Keratinocyte (primary cell): ENCODE measurements around the gene NIF3L1. TPM values are rescaled to one million over a fixed set of nuclear protein-coding genes. Genes with fewer than 3 reads are reported as not detected.

ENCODE experiments used
- DNase-seq: peaks from one replicate; pipeline ENCODE4 v3.0.0-alpha.2; 2011; ENCODE audit warnings: low read depth, missing footprints, low spot score
- FAIRE-seq: peaks from 2 replicates; lab custom pipeline; 2011; peaks lifted over from hg19 to GRCh38; lab: Jason Lieb, UNC
- H2AFZ ChIP-seq: 2 replicates; pipeline ENCODE4 v1.6.0; 2012; ENCODE audit warnings: low read length, control low read depth, inconsistent platforms; ENCODE audit not compliant: control insufficient read depth
- H3K27ac ChIP-seq: 2 replicates; pipeline ENCODE4 v1.5.1; 2011; ENCODE audit warnings: low read length; ENCODE audit not compliant: control insufficient read depth, insufficient read depth
- H3K27me3 ChIP-seq: 3 replicates; pipeline ENCODE4 v1.6.0; 2011; ENCODE audit warnings: low read length; ENCODE audit not compliant: control insufficient read depth, insufficient read depth; ENCODE audit errors: extremely low read depth
- H3K36me3 ChIP-seq, 2 experiments: 2 replicates in 1 of 2; 3 replicates in 1 of 2; pipeline ENCODE4 v1.5.1; 2011; ENCODE audit warnings: low read length in 2 of 2, mild to moderate bottlenecking in 1 of 2; ENCODE audit not compliant: control insufficient read depth in 2 of 2, insufficient read depth in 2 of 2; ENCODE audit errors: extremely low read depth in 1 of 2
- H3K4me1 ChIP-seq: 3 replicates; pipeline ENCODE4 v1.5.1; 2011; ENCODE audit warnings: low read length; ENCODE audit not compliant: control insufficient read depth, insufficient read depth; ENCODE audit errors: extremely low read depth
- H3K4me2 ChIP-seq: 3 replicates; pipeline ENCODE4 v1.6.0; 2011; ENCODE audit warnings: low read depth, low read length; ENCODE audit not compliant: control insufficient read depth, insufficient read depth; ENCODE audit errors: extremely low read depth
- H3K4me3 ChIP-seq, 3 experiments: fragments of 200-600 bp in 1 of 3; sonication (generic) in 1 of 3; 2 replicates in 2 of 3; 3 replicates in 1 of 3; pipeline ENCODE4 v1.5.1; 2011 to 2016; ENCODE audit warnings: low read length in 3 of 3, mild to moderate bottlenecking in 3 of 3, control low read depth in 2 of 3, inconsistent platforms in 1 of 3, low read depth in 1 of 3, mixed read lengths in 1 of 3, mixed run types in 1 of 3, moderate library complexity in 1 of 3; ENCODE audit not compliant: control insufficient read depth in 2 of 3, insufficient read depth in 2 of 3; ENCODE audit errors: extremely low read depth in 1 of 3
- H3K79me2 ChIP-seq: 2 replicates; pipeline ENCODE4 v1.6.0; 2012; ENCODE audit warnings: low read length; ENCODE audit not compliant: control insufficient read depth, insufficient read depth
- H3K9ac ChIP-seq: 3 replicates; pipeline ENCODE4 v1.6.0; 2011; ENCODE audit warnings: low read length; ENCODE audit not compliant: control insufficient read depth, insufficient read depth; ENCODE audit errors: extremely low read depth
- H3K9me1 ChIP-seq: 3 replicates; pipeline ENCODE4 v1.6.0; 2011; ENCODE audit warnings: low read length; ENCODE audit not compliant: control insufficient read depth, insufficient read depth; ENCODE audit errors: extremely low read depth
- H3K9me3 ChIP-seq: 2 replicates; pipeline ENCODE4 v1.5.1; 2012; ENCODE audit warnings: low read depth, low read length; ENCODE audit not compliant: control insufficient read depth
- H4K20me1 ChIP-seq: 3 replicates; pipeline ENCODE4 v1.6.0; 2011; ENCODE audit warnings: low read length; ENCODE audit not compliant: control insufficient read depth, insufficient read depth; ENCODE audit errors: extremely low read depth
- EZH2 ChIP-seq: IDR thresholded peaks from one replicate; pipeline ENCODE4 v1.6.1; 2012; ENCODE audit warnings: inconsistent platforms, mild to moderate bottlenecking, low read length, moderate library complexity
- dilution Hi-C: fragments of 300-500 bp; cut with MboI; formaldehyde crosslinking; loops from one replicate; pipeline ENCODE4 v1.7.0; 2020; ENCODE audit warnings: low sequenced_read_pairs; ENCODE audit not compliant: extremely low pct_ligation_motif_present
- polyA plus RNA-seq, 5 experiments: library from polyadenylated mRNA; depleted of rRNA in 3 of 5; stranded (reverse) in 3 of 5; stranded (forward) in 1 of 5; unstranded in 1 of 5; fragments of >200 nt; gene quantifications; 1 replicate in 1 of 5; 2 replicates in 3 of 5; 3 replicates in 1 of 5; pipeline versions ENCODE4 v1.2.1 to v1.2.3, GENCODE V29; 2011 to 2012; ENCODE audit warnings: missing spikeins in 2 of 5, low read depth in 1 of 5, low replicate concordance in 1 of 5
- TF ChIP-seq, protein P1 (sequence below), 3 experiments: IDR thresholded peaks in 1 of 3; conservative IDR thresholded peaks in 1 of 3; optimal IDR thresholded peaks in 1 of 3; 2 replicates in 2 of 3; 3 replicates in 1 of 3; pipeline versions ENCODE3 to v1.5.1; 2011; ENCODE audit warnings: low read length in 3 of 3, mild to moderate bottlenecking in 3 of 3, moderate library complexity in 2 of 3, control low read depth in 1 of 3, inconsistent platforms in 1 of 3; ENCODE audit not compliant: insufficient read depth in 2 of 3; ENCODE audit errors: extremely low read depth in 1 of 3

The NIF3L1 gene
- polyA plus RNA-seq, 1 donor (not counting 4 experiments of a cell fraction or from before 2014, with no cell fraction given): 67.1 TPM

DNA sequence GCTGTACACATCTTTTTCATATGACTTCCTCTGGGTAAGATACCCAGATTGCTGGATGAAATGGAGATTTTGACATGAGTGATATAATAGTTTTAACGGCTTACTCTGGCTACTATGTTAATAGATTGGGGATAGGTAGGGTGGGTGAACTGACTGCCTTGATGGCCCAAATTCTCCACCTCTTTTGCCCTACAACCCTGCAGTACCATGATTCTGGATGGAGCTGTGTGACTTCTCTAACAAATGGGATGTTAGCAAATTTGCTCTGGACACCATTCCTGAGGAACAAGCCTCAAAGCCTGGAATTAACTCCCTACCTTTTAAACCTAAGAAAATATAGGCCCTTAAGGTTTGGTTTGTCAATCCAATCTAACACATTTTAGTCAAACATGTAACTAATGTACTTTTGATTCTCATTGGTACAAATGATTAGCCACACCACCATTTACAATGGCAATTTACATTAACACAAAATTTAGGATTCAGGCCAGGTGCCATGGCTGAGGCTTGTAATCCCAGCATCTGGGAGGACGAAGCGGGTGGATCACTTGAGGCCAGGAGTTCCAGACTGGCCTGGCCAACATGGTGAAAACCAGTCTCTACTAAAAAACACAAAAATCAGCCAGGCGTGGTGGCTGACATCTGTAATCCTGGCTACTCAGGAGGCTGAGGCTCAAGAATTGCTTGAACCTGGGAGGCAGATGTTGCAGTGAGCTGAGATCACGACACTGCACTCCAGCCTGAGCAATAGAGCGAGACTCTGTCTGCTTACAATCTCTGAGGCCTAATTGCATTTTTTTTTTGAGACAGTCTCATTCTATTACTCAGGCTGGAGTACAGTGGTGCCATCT, 37.5 kb upstream of the NIF3L1 start:
- H3K27ac ChIP-seq: no peak overlapping the region
- H4K20me1 ChIP-seq: no peaks in the 10 kb centered on the region
- H3K9me3 ChIP-seq: no peaks in the 10 kb centered on the region
- FAIRE-seq (no peak), DNase-seq (no peak)
- no peak overlapping the region for H3K9ac ChIP-seq
- no peaks in the 10 kb centered on the region for H3K9me1 ChIP-seq
- no peak overlapping the region for H3K4me3 ChIP-seq
- no peak for TF ChIP-seq EZH2
- H3K4me1 ChIP-seq: no peaks in the 10 kb centered on the region
- no peaks in the 10 kb centered on the region for H3K27me3 ChIP-seq
- H3K4me2 ChIP-seq: no peak overlapping the region
- peaks cover 12 to 33% of the 10 kb centered on the region in 2 experiments for H3K36me3 ChIP-seq
- no peak overlapping the region for H2AFZ ChIP-seq
- dilution Hi-C loops: no loop called here
- peaks cover 4% of the 10 kb centered on the region for H3K79me2 ChIP-seq

DNA sequence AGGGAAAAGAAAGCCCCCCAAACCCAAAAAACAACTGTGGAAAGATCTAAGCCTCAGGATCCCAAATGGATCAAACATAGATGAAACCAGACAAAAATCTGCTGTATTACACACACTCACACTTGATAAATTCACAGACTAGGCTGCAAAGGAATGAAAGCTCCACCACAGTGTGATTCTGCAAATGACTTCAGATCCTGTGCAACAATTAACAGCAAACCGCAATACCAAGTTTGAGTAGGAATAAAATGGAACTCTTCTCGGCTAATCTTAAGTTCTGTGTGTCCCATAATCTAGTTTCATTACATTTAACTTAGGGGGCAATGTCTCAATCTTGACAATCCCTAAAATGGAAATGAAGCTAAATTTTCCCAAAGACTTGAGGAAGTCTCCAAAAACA, 36.6 kb upstream of the NIF3L1 start:
- Histone ChIP-seq H3K9me1 (no peaks in the 10 kb centered on the region), H3K4me2 (no peak overlapping the region), H3K9me3 (no peaks in the 10 kb centered on the region), H3K4me1 (no peaks in the 10 kb centered on the region), H4K20me1 (no peaks in the 10 kb centered on the region), H2AFZ (no peak overlapping the region), H3K36me3 (peaks cover 17 to 41% of the 10 kb centered on the region in 2 experiments), H3K27me3 (no peaks in the 10 kb centered on the region), H3K4me3 (no peak overlapping the region), H3K27ac (no peak overlapping the region), H3K9ac (no peak overlapping the region), H3K79me2 (peaks cover 8% of the 10 kb centered on the region)
- dilution Hi-C loops: no loop called here
- DNase-seq (no peak), FAIRE-seq (no peak)
- TF ChIP-seq EZH2: no peak
- TF ChIP-seq, protein P1, sequence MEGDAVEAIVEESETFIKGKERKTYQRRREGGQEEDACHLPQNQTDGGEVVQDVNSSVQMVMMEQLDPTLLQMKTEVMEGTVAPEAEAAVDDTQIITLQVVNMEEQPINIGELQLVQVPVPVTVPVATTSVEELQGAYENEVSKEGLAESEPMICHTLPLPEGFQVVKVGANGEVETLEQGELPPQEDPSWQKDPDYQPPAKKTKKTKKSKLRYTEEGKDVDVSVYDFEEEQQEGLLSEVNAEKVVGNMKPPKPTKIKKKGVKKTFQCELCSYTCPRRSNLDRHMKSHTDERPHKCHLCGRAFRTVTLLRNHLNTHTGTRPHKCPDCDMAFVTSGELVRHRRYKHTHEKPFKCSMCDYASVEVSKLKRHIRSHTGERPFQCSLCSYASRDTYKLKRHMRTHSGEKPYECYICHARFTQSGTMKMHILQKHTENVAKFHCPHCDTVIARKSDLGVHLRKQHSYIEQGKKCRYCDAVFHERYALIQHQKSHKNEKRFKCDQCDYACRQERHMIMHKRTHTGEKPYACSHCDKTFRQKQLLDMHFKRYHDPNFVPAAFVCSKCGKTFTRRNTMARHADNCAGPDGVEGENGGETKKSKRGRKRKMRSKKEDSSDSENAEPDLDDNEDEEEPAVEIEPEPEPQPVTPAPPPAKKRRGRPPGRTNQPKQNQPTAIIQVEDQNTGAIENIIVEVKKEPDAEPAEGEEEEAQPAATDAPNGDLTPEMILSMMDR (optimal IDR thresholded peaks at IDR 0.05 in 1 of 3, IDR thresholded peaks at IDR 0.05 in 1 of 3, conservative IDR thresholded peaks at IDR 0.05 in 1 of 3; ENCODE audit: extremely low read depth in 1 of 3, insufficient read depth in 2 of 3, low read length in 3 of 3): no peak
